GM12878 (cell line): Measurements from ENCODE around the gene GRIK5. TPM values are rescaled to one million over a fixed set of nuclear protein-coding genes. Genes with fewer than 3 reads are reported as not detected.

ENCODE experiments used
- ATAC-seq: fragments of 200-7000 bp; cut with Tn5 transposase; 3 replicates; pipeline ENCODE4 v1.9.1; 2020; ENCODE audit warnings: mild to moderate bottlenecking, moderate library complexity
- BruUV-seq: library from RNA; stranded (reverse); fragments of 400-500 nt; replicated peaks from 2 replicates; lab custom pipeline; 2021; lab: Mats Ljungman, UMichigan
- CTCF ChIA-PET: fragments of 300-600 bp; sonication (Branson Sonifier 250); formaldehyde crosslinking; extraction: SDS; loops from one replicate; lab custom pipeline; 2021; ENCODE audit warnings: inconsistent platforms; lab: Yijun Ruan, JAX
- POLR2A ChIA-PET: fragments of 350-600 bp; formaldehyde crosslinking; extraction: SDS; loops from one replicate; lab custom pipeline; 2021; ENCODE audit warnings: inconsistent platforms; lab: Charles Lee
- RAD21 ChIA-PET: fragments of 300-600 bp; sonication (Branson Sonifier 250); formaldehyde crosslinking; loops from one replicate; lab custom pipeline; 2023; ENCODE audit warnings: antibody characterized with exemption; ENCODE audit not compliant: unreplicated experiment; lab: Charles Lee
- SMC1A ChIA-PET: fragments of 300-600 bp; sonication (Branson Sonifier 250); formaldehyde crosslinking; loops from one replicate; lab custom pipeline; 2023; ENCODE audit not compliant: unreplicated experiment, uncharacterized antibody; lab: Charles Lee
- DNase-seq: peaks from one replicate; pipeline ENCODE4 v3.0.0-alpha.2; 2011; ENCODE audit warnings: low read depth, low spot score
- FAIRE-seq: peaks from 3 replicates; lab custom pipeline; 2011; peaks lifted over from hg19 to GRCh38; lab: Jason Lieb, UNC
- H2AFZ ChIP-seq: 2 replicates; pipeline ENCODE4 v1.6.0; 2011; ENCODE audit warnings: low read depth, low read length, control low read depth; ENCODE audit not compliant: control insufficient read depth
- H3K27ac ChIP-seq: 2 replicates; pipeline ENCODE4 v1.5.1; 2011; ENCODE audit warnings: control low read depth; ENCODE audit not compliant: control insufficient read depth, insufficient read depth
- H3K27me3 ChIP-seq, 2 experiments: replicated peaks in 1 of 2; 2 replicates each; pipeline versions ENCODE4 v1.6.0 to v1.6.1; 2011; ENCODE audit warnings: low read length in 1 of 2; ENCODE audit not compliant: control insufficient read depth in 2 of 2, insufficient read depth in 2 of 2
- H3K36me3 ChIP-seq, 2 experiments: 2 replicates each; pipeline ENCODE4 v1.5.1; 2011; ENCODE audit warnings: low read length in 1 of 2; ENCODE audit not compliant: control insufficient read depth in 2 of 2, insufficient read depth in 2 of 2
- H3K4me1 ChIP-seq: 2 replicates; pipeline ENCODE4 v1.6.1; 2011; ENCODE audit warnings: mild to moderate bottlenecking, low read length, moderate library complexity, mixed read lengths; ENCODE audit not compliant: control insufficient read depth, insufficient read depth
- H3K4me2 ChIP-seq: 2 replicates; pipeline ENCODE4 v1.6.0; 2011; ENCODE audit warnings: control low read depth; ENCODE audit not compliant: control insufficient read depth, insufficient read depth
- H3K4me3 ChIP-seq: fragments of 200-600 bp; sonication (generic); 2 replicates; pipeline ENCODE4 v1.5.1; 2016
- H3K79me2 ChIP-seq: 2 replicates; pipeline ENCODE4 v1.6.0; 2011; ENCODE audit warnings: low read length; ENCODE audit not compliant: control insufficient read depth, insufficient read depth
- H3K9ac ChIP-seq: 2 replicates; pipeline ENCODE4 v1.8.0; 2011; ENCODE audit warnings: low read length, control low read depth, mixed read lengths; ENCODE audit not compliant: control insufficient read depth, insufficient read depth
- H3K9me3 ChIP-seq: replicated peaks from 3 replicates; pipeline ENCODE4 v1.5.1; 2011; ENCODE audit warnings: mild to moderate bottlenecking, low read length; ENCODE audit not compliant: control insufficient read depth, insufficient read depth
- H4K20me1 ChIP-seq: 2 replicates; pipeline ENCODE4 v1.6.0; 2011; ENCODE audit not compliant: control insufficient read depth, insufficient read depth
- BRCA1 ChIP-seq: IDR thresholded peaks from 2 replicates; pipeline ENCODE4 v1.6.1; 2011; ENCODE audit warnings: low read depth, low read length, improper control_type of control experiment
- CHD1 ChIP-seq: IDR thresholded peaks from 2 replicates; pipeline ENCODE4 v1.6.1; 2012; ENCODE audit warnings: low read depth, low read length, improper control_type of control experiment
- DPF2 ChIP-seq: fragments of 450-650 bp; IDR thresholded peaks from 2 replicates; pipeline ENCODE4 v1.6.1; 2017; ENCODE audit warnings: mild to moderate bottlenecking
- NFYB ChIP-seq: IDR thresholded peaks from 2 replicates; pipeline ENCODE4 v1.6.1; 2011; ENCODE audit warnings: low read depth, mild to moderate bottlenecking, low read length, improper control_type of control experiment, moderate library complexity; ENCODE audit not compliant: insufficient read depth
- POLR2AphosphoS5 ChIP-seq: IDR thresholded peaks from 2 replicates; pipeline ENCODE4 v1.6.1; 2011; ENCODE audit warnings: mild to moderate bottlenecking, low read length, inconsistent platforms
- USF1 ChIP-seq: IDR thresholded peaks from 2 replicates; pipeline ENCODE4 v1.6.1; 2011; ENCODE audit warnings: borderline replicate concordance, low read depth, mild to moderate bottlenecking, moderate library complexity, mixed read lengths, low read length; ENCODE audit not compliant: insufficient read depth; ENCODE audit errors: extremely low read length
- WGBS: methylation state at CpG from one replicate; pipeline ENCODE4 v1.1.6; 2016; ENCODE audit warnings: low lambda C conversion rate; ENCODE audit not compliant: insufficient replicate concordance, insufficient coverage; ENCODE audit errors: missing lambda C conversion rate; 5-methylcytosine and 5-hydroxymethylcytosine counted together
- in situ Hi-C: fragments of 300-500 bp; cut with MboI; formaldehyde crosslinking; loops from 9 replicates; pipeline ENCODE4 v1.14.3; 2018; ENCODE audit warnings: mixed read lengths
- intact Hi-C: fragments of 100-400 bp; cut with micrococcal nuclease; formaldehyde crosslinking; loops from one replicate; pipeline ENCODE4 v1.14.2; 2022; ENCODE audit not compliant: unreplicated experiment
- polyA plus RNA-seq, 11 experiments: library from polyadenylated mRNA; depleted of rRNA in 4 of 11; unstranded in 6 of 11; stranded (reverse) in 5 of 11; fragments of >200 nt; fragmentation: Nextera tagmentation in 4 of 11; fragmentation: Illumina TruSeq in 1 of 11; extraction: Ambion mirVana in 4 of 11; extraction: Trizol in 1 of 11; gene quantifications; 1 replicate in 1 of 11; 2 replicates in 10 of 11; pipeline versions ENCODE4 v1.2.1 to v1.2.3, GENCODE V29; 2011 to 2016; ENCODE audit warnings: inconsistent platforms in 2 of 11, missing spikeins in 2 of 11, low read depth in 1 of 11
- total RNA-seq, 4 experiments: library from RNA; depleted of rRNA in 3 of 4; stranded (reverse); fragments of >200 nt in 3 of 4; fragmentation: Illumina TruSeq in 1 of 4; extraction: Trizol in 1 of 4; gene quantifications; 2 replicates each; pipeline versions ENCODE4 v1.2.1 to v1.2.3, GENCODE V29; 2013 to 2021

The GRIK5 gene
- total and polyA plus RNA-seq, 10 of the 15 experiments (the other 5 are each of a cell fraction or from before 2014, with no cell fraction given) = 0.03 to 0.23 (median 0.07) TPM; not detected in 3

DNA sequence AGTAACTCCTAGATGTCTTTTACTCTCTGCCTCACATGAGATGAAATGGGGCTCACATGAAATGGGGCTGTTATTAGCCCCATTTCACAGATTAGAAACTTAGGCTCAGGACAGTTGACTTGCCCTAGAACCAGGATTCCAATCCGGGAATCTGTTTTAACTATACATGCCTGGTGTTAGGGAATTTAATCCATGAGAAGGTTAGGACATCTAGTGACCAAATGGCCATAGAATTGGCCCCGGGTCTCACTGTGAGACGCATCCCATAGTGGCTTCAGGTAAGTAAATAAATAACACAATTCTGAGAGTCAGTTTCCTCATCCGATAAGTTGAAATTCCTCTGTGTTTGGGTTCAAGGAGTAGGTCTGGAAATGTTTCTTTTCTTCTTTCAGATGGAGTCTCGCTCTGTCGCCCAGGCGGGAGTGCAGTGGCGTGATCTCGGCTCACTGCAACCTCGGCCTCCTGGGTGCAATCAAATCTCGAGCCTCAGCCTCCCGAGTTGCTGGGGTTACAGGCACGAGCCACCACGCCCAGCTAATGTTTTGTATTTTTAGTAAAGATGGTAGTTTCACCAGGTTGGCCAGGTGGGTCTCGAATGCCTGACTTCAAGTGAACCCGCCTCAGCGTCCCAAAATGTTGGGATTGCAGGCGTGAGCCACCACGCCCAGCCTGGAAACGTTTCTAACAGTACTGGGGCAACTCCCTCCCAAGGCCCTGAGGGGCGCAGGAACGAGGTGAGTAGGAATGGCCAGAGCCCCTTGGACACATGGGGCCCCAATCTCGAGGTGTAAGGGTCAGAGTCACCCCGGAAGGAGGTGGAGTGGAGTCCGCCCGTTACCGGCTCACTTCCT, 4.7 kb upstream of the GRIK5 start (continued):
- TF ChIP-seq CHD1 = 0 out of 2 replicates have a peak, but pooled peaks have one; percentile 6
- TF ChIP-seq, all 136 proteins: peak for 10

GRCh38 chr19:42071247-42071646, 1.2 kb upstream of the GRIK5 start:
- no peaks in the 10 kb centered on the region for H3K9me3 ChIP-seq
- no peak for ATAC-seq

More at GRCh38 chr19:42071247-42071646, 1.2 kb upstream of the GRIK5 start:
- CTCF ChIA-PET = no interaction called here
- no peak overlapping the region for H3K9ac ChIP-seq
- H3K4me2 ChIP-seq = no peak overlapping the region
- POLR2A ChIA-PET = no interaction called here
- in situ Hi-C loops = no loop called here
- no peak for DNase-seq
- SMC1A ChIA-PET = interaction anchor here (0.9 kb wide), 1 partner anchor 36 kb away, joined by 3 read pairs; no protein-coding TSS in a partner anchor
- H4K20me1 ChIP-seq = no peaks in the 10 kb centered on the region
- intact Hi-C loops = no loop called here
- peaks cover 15 to 17% of the 10 kb centered on the region in 2 experiments for H3K27me3 ChIP-seq
- WGBS = 49% methylated on average over 4 of the region's 12 CpGs
- BruUV-seq = no TSS peak
- no peak for TF ChIP-seq POLR2AphosphoS5
- no peak for TF ChIP-seq USF1
- no peak for TF ChIP-seq DPF2
- no peak for TF ChIP-seq NFYB
- TF ChIP-seq BRCA1 = no peak
- no peak overlapping the region for H2AFZ ChIP-seq
- no peak overlapping the region for H3K27ac ChIP-seq
- no peak for FAIRE-seq
- no peak overlapping the region for H3K4me3 ChIP-seq
- no peaks in the 10 kb centered on the region for H3K36me3 ChIP-seq
- RAD21 ChIA-PET = no interaction called here
- H3K4me1 ChIP-seq = peaks cover 7% of the 10 kb centered on the region
- peaks cover 8% of the 10 kb centered on the region for H3K79me2 ChIP-seq
